Fibroblast of pulmonary artery (primary cell): ENCODE results near the gene SLIT1.
"Not testable (repeated sequence)": the region's sequence is repeated elsewhere in the genome, so short reads cannot be mapped to it uniquely, and the experiment has no call there.

ENCODE experiments used
- DNase-seq: peaks from one replicate; pipeline ENCODE4 v3.0.0-alpha.2; 2010; ENCODE audit warnings: low read depth
- H3K4me3 ChIP-seq: replicated peaks from 2 replicates; pipeline ENCODE4 v1.5.1; 2011; ENCODE audit warnings: low read depth, mild to moderate bottlenecking, control low read depth, low read length, moderate library complexity
- TF ChIP-seq, protein P1 (sequence below): IDR thresholded peaks from 2 replicates; pipeline ENCODE4 v1.5.1; 2011; ENCODE audit warnings: mild to moderate bottlenecking, control low read depth, low read length, inconsistent platforms; ENCODE audit errors: missing control alignments

Gene SLIT1

DNA sequence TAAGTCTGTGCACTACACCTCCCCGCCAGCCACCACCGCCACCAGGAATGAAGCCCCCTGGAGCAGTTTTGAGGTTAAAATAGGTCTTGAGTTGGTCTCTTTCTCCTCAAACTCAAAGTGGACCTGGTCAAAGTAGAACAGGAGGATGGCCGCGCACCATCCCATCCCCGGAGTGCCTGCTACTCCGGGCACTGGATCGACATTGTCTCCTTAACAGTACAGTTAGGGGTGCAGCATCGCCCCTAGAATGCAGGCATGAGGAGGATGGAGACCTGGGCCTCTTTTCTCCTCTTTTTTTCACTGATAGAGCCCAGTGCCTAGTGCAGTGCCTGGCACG, 145.5 kb downstream of the SLIT1 start:
- TF ChIP-seq, protein P1, sequence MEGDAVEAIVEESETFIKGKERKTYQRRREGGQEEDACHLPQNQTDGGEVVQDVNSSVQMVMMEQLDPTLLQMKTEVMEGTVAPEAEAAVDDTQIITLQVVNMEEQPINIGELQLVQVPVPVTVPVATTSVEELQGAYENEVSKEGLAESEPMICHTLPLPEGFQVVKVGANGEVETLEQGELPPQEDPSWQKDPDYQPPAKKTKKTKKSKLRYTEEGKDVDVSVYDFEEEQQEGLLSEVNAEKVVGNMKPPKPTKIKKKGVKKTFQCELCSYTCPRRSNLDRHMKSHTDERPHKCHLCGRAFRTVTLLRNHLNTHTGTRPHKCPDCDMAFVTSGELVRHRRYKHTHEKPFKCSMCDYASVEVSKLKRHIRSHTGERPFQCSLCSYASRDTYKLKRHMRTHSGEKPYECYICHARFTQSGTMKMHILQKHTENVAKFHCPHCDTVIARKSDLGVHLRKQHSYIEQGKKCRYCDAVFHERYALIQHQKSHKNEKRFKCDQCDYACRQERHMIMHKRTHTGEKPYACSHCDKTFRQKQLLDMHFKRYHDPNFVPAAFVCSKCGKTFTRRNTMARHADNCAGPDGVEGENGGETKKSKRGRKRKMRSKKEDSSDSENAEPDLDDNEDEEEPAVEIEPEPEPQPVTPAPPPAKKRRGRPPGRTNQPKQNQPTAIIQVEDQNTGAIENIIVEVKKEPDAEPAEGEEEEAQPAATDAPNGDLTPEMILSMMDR, result no peak

DNA sequence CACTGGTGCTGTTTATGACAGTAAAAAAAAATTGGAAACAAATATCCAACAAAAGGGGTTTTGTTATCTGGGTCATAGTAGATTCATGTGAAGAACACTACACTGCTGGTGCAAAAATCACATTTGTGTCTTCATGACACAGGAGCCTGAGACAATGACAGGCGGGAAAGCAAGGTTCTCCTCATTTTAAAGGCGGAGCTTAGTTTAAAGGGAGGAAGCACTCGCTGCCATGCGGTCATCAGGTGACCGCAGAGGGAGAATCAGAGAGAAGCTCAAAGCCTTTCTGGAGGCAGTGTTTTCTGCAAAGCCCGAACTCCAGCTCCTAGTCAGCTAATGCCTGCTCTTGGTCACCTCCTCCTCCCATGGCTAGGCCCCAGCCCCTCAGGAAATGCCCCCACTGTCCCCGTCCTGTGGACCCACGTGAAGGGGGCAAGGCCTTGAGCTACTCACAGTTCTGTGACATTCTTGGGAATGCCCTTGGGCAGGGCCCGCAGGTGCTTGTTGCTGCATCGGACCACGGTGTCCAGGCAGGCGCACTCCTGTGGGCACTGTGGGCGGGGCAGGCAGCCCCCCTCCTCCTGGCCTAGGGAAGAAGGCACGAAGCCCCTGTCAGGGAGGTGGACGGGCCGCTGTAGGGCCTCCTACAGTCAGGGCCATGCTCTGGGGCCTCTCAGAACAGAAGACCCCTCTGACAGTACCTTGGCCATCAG, 146.1 kb downstream of the SLIT1 start:
- no peak for DNase-seq
- H3K4me3 ChIP-seq, result no peak overlapping the region
- TF ChIP-seq, protein P1, result no peak

More for the DNA sequence above, 145.5 kb downstream of the SLIT1 start:
- no peak for DNase-seq
- no peak overlapping the region for H3K4me3 ChIP-seq

DNA sequence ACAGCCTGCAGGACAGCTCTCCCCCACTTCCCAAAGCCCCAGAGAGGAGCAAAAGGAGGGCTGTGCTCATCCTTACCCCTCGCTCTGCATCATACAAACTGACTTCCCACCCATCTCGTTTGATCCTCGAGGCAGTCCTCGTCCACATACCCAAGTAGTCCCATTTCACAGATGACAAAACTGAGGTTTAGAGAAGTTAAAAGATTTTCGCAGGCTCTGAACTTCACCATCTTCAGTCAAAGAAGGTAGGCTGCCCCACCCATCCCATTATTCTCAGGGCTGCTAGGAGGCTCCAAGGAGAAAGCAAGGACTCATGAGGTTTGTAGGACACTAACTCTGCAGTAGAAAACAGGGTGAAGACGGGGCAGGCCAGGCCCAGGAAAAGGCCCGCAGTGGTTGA, 147.1 kb downstream of the SLIT1 start:
- TF ChIP-seq, protein P1, result no peak
- DNase-seq, result no peak
- H3K4me3 ChIP-seq, result no peak overlapping the region

DNA sequence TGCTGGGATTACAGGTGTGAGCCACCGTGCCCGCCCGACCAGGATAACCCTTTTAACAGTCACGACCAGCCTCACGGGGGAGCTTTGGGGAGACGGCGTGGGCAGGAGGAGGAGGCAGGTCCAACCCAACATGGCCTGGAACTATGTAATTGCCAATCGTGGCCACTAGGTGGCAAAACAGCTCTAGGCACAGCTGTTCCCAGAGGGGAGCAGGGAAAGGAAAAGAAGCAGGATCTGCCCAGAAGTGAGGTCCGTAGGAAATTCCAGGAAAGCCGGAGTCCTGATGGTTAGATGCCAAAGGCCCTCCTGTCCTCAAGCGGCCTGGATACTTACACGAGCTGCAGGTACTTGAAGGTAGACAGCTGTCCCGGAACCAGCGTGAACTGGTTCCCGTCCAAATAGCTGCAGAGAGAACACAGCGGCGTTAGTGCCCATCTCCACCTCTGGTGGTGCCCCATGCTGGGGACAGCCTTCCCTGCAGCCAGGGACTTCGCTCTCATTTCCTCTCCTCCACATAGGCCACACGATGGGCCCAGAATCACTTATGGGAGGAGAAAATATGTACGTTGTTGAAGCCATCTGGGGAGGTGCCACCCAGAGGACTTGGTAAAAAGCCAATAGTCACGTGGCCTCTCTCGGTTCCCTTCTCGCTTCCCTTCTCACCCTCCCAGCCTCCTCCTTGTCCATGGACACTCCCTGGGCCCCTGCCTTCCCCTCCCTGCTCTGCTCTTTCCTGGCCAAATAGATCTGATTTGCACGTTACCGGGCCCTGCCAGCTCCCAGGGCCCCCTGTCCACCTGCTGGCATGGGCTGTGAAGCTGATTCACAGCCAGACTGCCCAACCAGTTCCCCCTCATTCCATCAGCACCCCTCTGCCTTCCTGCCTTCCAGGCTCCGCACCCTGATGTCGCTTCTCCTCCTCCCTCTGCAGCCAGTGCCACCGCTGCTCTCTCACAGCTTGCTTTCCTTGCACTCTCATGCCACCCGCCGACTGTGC, 148.1 kb downstream of the SLIT1 start:
- H3K4me3 ChIP-seq, result peak overlapping the region; percentile 41
- TF ChIP-seq, protein P1, result peak; percentile 87
- peak; percentile 82 for DNase-seq

DNA sequence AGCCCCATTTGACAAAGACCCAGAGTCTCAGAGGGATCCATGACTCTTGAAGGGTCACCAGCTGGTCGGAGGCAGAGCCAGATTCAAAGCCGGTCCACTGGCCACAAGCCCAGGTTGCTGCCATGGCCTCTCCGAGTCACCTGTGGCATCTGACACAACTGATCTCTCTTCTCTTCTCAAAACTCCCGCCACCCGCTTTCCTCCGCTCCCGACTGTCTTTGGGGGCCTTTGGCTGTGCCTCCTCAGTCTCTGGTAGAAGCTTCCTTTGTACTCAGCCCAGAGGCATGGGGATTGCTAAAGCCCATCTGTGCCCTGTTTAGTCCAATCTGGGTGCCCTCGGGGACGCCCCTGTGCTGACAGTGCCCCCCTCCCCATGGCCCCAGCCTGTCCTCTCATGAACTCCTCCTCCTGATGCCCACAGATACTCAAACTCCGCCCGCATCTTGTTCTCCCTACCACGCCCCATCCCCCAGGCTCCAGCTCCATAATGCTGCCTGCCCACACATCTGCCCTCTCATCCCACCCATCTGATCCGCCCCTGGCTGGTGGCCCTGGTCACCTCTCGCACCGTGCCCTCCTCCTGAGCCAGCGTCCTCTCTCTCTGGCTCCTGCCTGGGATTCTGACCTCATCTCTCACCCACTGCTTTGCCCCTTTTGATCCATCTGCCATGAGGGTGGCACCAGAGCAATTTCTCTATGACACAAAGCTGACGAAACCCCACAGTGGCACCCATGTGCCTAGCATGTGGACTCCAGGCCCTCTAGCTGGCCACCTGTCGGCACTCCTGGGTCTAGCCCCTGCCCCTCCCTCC, 150.6 kb downstream of the SLIT1 start:
- TF ChIP-seq, protein P1, result no peak
- H3K4me3 ChIP-seq, result no peak overlapping the region
- DNase-seq, result no peak

DNA sequence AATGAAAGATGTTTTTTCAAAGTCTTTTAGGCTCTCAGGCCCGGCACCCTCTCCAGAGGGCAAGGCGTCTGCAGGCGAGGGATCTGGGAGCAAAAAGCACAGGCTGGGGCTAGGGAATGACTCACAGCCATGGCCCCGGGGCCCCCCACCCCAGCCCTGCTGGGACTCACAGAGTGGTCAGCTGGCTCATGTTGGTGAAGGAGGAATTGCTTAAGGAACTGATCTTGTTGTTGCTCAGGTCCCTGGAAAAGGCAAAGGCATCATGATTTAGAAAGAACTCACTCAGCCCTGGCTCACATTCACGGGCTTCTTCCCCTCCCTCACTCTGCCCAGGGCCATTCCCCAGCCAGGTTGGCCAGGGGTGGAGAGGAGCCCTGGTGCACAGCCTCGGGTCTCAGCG, 151.5 kb downstream of the SLIT1 start:
- no peak overlapping the region for H3K4me3 ChIP-seq
- TF ChIP-seq, protein P1, result no peak
- no peak for DNase-seq

DNA sequence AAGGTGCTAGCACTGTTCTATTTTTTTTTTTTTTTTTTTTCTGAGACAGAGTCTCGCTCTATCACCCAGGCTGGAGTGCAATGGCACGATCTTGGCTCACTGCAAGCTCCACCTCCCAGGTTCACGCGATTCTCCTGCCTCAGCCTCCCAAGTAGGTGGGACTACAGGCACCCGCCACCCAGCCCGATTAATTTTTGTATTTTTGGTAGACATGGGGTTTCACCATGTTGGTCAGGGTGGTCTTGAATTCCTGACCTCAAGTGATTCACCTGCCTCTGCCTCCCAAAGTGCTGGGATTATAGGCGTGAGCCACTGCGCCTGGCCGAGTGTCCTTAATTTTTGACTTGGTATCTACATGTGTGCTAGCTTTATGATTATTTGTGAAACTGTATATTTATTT, 151.9 kb downstream of the SLIT1 start:
- not testable (repeated sequence) for DNase-seq

More for the DNA sequence above, 151.9 kb downstream of the SLIT1 start:
- not testable (repeated sequence) for H3K4me3 ChIP-seq
